HG03108 (cell line): Measurements from ENCODE around the gene SSTR5.
"Not testable (repeated sequence)": the region's sequence is repeated elsewhere in the genome, so short reads cannot be mapped to it uniquely, and the experiment has no call there.

Source experiments
- ATAC-seq: cut with Tn5 transposase; IDR thresholded peaks from one replicate; pipeline ENCODE4 v1.9.1; 2021; ENCODE audit warnings: moderate library complexity; ENCODE audit not compliant: unreplicated experiment

The SSTR5 gene

GRCh38 chr16:1073566-1074378, 1.2 kb downstream of the SSTR5 start:
- no peak for ATAC-seq

DNA sequence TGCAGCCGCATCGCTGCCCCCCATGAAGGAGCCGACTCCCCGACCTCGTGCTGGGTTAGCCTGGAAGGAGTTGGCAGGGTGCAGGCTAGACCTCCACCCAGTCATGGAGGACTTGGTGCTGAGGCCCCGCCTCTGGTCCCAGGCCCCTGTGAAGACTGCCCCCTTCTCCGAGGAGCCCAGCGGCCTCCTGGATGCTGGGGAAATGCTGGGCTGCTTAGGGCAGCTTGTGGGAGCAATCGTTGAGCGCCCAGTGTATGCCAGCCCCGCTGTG, 1.8 kb downstream of the SSTR5 start:
- no peak for ATAC-seq

DNA sequence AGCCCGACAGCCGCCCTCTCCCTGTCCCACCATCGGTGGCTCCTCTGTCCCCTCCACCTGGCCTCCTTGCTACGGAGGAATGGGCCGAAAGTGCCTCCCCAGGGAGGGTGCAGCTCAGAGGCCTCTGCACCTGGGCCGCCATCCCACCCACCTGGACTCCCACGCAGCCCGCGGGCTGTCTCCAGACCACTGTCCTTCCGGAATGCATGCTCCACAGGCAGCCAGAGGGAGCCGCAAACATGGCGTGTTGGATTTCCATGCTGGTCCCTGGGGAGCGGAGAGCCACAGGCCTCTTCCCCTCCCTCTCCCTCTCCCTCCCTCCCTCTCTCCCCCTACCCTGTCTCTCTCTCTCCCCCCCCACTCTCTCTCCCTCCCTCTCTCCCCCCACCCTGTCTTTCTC, 3.0 kb downstream of the SSTR5 start:
- ATAC-seq, result no peak

DNA sequence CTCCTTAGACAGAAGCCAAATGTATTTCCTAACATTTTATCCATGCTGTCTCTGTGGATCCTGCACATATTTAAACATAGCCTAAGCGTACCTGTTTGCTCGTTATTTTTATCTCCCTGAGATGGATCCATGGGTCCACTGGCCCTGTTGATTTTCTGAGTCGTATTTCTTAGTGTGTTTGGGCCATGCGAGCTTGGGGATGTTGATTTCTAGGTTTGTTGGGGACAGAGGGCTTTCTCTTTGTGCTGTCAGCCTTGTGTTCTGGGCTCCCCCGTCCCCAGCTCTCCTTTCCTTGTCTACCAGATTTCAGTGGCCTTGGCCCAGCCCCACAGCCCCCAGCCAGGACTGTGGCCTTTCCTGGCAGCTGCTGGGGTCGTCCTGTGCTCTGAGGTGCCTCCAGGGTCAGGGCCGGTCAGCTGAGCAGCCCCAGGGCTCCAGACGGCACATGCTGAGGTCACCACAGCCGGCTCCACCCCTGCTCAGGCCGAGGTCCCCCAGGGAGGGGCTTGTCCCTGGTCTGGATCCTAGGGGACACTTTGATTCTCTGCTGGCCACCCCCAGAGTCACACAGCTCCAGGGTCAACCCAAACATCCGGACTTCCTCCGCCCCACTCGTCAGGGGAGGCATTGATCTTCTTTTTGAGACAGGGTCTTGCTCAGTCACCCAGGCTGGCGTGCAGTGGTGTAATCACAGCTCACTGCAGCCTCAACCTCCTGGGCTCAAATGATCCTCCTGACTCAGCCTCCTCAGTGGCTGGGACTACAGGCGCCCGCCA, 4.4 kb downstream of the SSTR5 start:
- no peak for ATAC-seq

DNA sequence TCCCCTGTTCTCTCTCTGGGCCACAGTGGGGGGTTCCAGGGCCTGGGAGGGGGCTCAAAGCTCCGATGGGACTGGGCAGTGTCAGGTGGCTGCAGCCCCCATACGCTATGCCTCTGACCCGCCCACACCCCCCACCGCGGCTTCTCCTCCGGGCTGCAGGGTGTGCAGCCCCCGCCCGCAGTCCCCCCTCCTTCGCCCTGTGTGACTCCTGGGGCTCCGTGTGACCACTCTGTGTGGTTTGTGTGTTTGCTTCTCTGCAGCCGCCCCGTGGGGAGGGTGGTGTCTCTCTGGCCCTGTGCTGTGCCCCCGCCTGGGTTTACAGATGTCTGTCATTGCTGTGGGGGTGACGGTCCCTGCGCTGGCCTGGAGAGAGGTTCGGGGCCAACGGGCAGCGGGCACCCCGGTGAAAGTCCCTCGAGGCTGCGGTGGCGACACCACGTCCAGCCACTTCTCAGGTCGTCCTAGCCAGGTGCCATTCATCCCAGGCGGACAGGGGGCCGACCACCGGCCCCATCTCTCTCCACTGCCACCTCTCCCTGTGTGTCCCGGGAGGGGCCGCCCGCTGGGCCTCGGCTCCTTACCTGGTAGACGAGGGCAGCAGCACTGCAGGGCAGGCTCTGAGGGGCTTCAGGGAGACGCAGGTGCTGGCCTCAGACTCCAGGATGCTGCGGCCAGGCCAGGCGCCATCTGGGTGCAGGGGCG, 5.5 kb downstream of the SSTR5 start:
- no peak for ATAC-seq

- ATAC-seq, result no peak
Observed at GRCh38 chr16:1078579-1079021, 6.1 kb downstream of the SSTR5 start.

- no peak for ATAC-seq
Observed at GRCh38 chr16:1079341-1079740, 6.8 kb downstream of the SSTR5 start.

GRCh38 chr16:1079786-1080525, 7.4 kb downstream of the SSTR5 start:
- no peak for ATAC-seq

DNA sequence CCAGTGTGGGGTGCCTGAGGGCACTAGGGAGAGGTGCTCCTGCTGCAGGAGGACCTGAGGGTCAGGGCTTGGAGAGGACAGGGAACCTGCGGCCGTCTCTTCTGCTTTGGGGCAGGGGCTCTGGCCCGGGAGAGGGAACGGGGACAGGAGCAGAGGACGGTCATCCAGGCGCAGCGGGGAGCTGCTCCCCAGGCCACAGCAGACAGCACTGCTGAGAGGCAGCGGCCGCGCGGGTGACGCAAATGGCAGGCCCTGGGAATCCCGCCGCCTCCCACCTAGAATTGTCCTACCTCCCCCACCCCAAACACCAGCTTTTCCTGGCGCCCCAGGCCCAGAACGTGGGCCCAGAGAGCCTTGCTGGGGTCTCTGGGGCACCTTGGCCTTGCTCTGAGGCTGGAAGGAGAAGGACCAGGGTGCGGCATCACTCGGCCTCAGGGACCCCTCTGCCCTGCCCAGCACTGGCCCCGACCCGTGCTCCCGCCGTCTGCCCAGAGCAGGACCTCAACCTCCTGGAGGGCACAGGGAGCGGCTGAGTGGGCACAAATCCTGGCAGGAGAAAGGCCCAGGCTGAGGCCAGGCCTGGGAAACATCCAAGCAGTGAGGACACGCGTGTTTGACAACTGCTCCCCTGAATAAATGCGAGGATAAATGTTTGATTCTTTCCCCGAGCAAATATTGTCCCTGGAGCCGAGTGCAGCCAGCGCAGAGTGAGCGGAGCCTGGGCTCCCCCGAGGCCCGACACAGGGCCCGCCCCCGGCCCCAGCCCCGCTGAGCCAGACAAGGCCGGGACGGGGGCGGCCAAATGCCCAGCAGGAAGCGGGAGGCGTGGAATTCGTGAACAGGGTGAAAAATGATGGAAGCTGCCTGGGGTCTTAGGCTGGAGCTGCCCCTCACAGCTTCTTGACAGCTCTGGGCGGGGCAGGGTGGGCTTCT, 8.5 kb downstream of the SSTR5 start:
- ATAC-seq, result no peak

- ATAC-seq, result no peak
Observed at GRCh38 chr16:1081734-1082265, 9.3 kb downstream of the SSTR5 start.

GRCh38 chr16:1082266-1082951, 9.9 kb downstream of the SSTR5 start:
- ATAC-seq, result no peak

DNA sequence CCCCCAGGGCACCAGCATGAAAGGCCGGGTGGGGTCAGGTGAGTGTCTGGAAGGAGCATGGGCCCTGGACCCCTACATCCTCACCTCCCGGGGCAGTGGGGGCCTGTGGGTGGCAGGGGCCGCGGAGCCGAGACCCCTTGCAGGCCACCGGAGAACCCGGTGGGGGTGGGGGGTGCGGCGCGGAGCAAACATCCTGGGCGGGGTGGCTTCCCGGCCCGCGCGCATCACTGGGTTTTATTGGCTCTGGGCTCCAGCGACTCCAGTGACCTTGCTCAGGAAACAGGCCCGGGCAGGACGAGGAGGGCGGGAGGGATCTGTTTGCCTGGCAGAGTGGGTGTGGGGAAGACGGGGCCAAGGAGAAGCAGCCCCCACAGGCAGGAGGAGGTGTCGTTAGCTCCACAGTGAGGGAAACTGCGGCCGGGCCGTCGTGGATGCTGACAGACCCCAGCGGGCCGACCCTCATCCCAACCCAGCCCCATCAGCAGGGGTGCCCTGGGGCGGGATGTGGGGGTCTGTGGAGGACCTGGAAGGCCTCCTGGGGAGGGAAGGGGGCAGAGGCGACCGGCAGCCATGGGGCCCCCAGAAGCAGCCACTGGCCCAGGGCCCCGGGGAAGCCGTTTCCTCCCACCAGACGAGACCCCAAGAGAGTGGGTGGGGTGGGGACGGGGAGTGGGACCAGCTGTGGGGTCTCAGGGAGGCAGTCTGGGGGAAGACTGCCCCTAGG, 10.6 kb downstream of the SSTR5 start:
- no peak for ATAC-seq

GRCh38 chr16:1084971-1085370, 12.4 kb downstream of the SSTR5 start:
- ATAC-seq, result no peak

- not testable (repeated sequence) for ATAC-seq
Observed at GRCh38 chr16:1086443-1086842, 13.9 kb downstream of the SSTR5 start.

GRCh38 chr16:1088295-1089170, 16.0 kb downstream of the SSTR5 start:
- no peak for ATAC-seq

- ATAC-seq, result no peak
Observed at GRCh38 chr16:1089439-1089821, 16.9 kb downstream of the SSTR5 start.

DNA sequence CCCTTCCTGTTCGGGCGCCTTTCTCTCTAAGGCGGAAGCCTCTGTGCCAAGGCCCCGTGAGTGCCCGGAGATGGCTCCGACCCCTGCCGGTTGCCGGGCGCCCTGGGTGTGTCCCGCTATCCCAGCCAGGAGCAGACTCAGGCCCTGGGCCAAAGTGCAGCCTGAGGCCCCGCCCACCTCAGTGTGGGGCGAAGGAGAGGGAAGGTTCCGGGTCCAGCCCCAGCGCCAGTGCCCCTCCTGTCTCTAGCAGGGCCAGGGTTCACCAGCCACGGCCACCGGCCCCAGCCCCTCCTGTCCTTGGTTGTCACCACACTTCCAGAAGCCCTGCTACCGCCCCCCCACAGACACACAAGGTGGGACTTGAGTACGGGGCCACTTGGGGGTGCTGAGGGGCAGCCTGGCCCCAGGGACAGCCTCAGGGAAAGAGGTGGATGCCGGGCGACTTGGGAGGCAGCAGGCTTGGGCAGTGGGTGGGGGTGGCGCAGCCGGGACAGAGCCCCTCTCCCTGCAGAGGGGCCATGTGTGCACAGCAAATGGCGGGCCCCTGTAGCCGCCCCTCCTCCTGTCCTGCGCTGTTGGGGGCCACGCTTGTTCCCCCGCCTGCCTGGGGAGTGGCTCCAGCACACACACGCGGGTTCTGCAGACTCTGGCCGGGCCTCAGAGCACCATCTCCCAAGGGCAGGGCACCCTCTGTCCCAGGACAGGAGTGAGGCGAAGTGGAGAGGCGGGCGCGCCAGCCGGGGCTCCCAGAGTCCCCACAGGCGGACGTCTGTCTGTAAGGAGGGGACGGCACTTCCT, 17.5 kb downstream of the SSTR5 start:
- ATAC-seq, result no peak
